Nucleus accumbens (tissue), 56 donors: ENCODE measurements around the gene SELENOO.

Source experiments
- DNase-seq, 56 donors: peaks; one replicate each; lab custom pipeline; 2025; lab: John Stamatoyannopoulos, UW

SELENOO gene

GRCh38 chr22:50183141-50183971, 17.5 kb upstream of the SELENOO start:
- DNase-seq = no peak

- peak in 4 of 56 donors; percentile 29 to 62 (median 44) for DNase-seq
These were observed 16.6 kb upstream of the SELENOO start for GRCh38 chr22:50184004-50184901.

GRCh38 chr22:50184902-50185374, 15.9 kb upstream of the SELENOO start:
- DNase-seq = no peak

- peak in 54 of 56 donors; percentile 45 to 91 (median 82) for DNase-seq
These were observed 15.3 kb upstream of the SELENOO start, which contains the start of gene TRABD for GRCh38 chr22:50185375-50186087. TSS of gene TRABD (plus strand) at chr22:50185913. CDS start at chr22:50193061, 7,148 bp downstream.

- DNase-seq = no peak
These were observed 14.6 kb upstream of the SELENOO start for GRCh38 chr22:50186181-50186714.

GRCh38 chr22:50186761-50187523, 13.9 kb upstream of the SELENOO start:
- DNase-seq = no peak

GRCh38 chr22:50188356-50188755, 12.5 kb upstream of the SELENOO start:
- no peak for DNase-seq

- DNase-seq = no peak
These were observed 11.5 kb upstream of the SELENOO start for GRCh38 chr22:50189184-50189848.

GRCh38 chr22:50189849-50190181, 11.0 kb upstream of the SELENOO start:
- DNase-seq = no peak

- peak in 6 of 56 donors; percentile 26 to 58 (median 50) for DNase-seq
These were observed 10.4 kb upstream of the SELENOO start for GRCh38 chr22:50190182-50190940.

GRCh38 chr22:50190941-50191741, 9.7 kb upstream of the SELENOO start:
- DNase-seq = peak in 2 of 56 donors; percentile 10 to 35

GRCh38 chr22:50192436-50193204, 8.2 kb upstream of the SELENOO start:
- no peak for DNase-seq

- no peak for DNase-seq
These were observed 7.2 kb upstream of the SELENOO start for GRCh38 chr22:50193621-50194020.

- no peak for DNase-seq
These were observed 6.6 kb upstream of the SELENOO start for GRCh38 chr22:50194037-50194805.

- no peak for DNase-seq
These were observed 4.6 kb upstream of the SELENOO start for GRCh38 chr22:50196256-50196655.
